Measurements from ENCODE around the gene NBEA. TPM values are rescaled to one million over a fixed set of nuclear protein-coding genes. Genes with fewer than 3 reads are reported as not detected.

Gene NBEA
- total and polyA plus RNA-seq, 7 donors, result 0.46 to 47.6 (median 38.0) TPM

DNA sequence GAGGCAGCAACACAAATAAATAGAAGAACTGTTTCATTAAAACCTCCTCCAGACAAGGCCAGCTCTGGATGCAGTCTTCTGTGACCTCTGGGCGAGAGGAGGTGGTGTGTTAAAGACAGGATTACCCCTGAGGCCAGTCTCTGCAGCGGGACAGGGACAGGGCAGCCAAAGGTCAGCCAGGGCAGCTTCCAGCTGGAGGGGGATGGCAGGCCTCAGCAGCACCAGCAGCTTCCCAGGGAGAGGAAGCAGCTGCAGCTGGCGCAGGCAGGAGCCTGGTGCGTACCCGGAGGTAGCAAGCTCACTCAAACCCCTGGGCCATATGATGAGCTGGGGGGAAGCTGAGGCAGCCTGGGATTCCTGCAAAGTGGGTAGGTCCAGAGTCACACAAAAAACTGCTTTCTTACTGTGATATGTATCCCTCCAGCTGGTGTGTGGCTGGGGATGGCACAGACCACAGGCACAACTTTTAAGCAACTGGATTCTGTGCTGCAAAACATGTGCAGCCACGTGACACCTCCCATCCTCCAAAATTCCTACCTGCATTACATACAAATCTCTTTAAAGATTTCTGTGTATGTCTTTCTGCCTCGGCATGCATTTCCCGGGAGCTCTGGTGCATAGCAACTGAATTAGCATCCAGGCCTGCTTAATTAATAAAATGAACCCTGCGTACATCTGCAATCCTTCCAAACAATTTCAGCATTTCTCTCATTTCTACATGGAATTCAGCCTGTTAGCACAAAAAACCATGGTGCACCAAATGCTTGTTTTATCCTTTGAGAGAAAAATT is 772.7 kb downstream of the NBEA start:
- no peak overlapping the region for H3K4me3 ChIP-seq
- DNase-seq, result peak; percentile 45
- whole genome bisulfite sequencing, 2 donors, result 71 to 76% methylated on average over 9 of the region's 9 CpGs
- intact Hi-C loops (cut with DNase I), result no loop called here
- TF ChIP-seq CTCF (IDR thresholded peaks at IDR 0.05), result no peak
- no peaks in the 10 kb centered on the region for H3K9me3 ChIP-seq
- peaks cover 0 to 27% (median 21%) of the 10 kb centered on the region in 4 donors for H3K4me1 ChIP-seq
- peak overlapping the region in 3 of 4 donors; percentile 11 to 54 (median 30) for H3K27ac ChIP-seq
- H3K36me3 ChIP-seq, result no peaks in the 10 kb centered on the region
- H3K27me3 ChIP-seq, result no peaks in the 10 kb centered on the region

DNA sequence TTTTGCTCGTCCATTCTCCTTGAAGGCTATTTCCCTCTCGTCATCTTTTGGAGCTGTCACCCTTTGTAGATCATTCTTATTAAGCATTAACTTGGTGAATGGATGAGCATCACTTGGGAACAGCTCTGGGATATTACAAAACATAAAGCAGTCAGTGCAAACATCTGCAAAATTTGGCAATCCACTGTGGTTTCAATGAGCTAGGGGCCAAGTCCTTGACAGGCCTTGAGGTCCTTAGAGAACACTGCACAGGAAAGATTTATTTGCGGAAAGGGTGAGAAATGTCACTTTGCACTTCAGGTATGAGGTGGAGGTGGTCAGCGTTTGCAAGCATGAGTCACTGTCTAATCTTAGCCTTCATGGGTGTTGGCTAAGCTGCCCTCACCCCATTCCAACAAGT is 774.1 kb downstream of the NBEA start:
- DNase-seq, result peak; percentile 60
- H3K9me3 ChIP-seq, result no peaks in the 10 kb centered on the region
- H3K4me1 ChIP-seq, result peaks cover 0 to 35% (median 29%) of the 10 kb centered on the region in 4 donors
- no peak overlapping the region for H3K4me3 ChIP-seq
- peak overlapping the region in 1 of 4 donors; percentile 14 for H3K27ac ChIP-seq
- intact Hi-C loops (cut with DNase I), result no loop called here
- no peaks in the 10 kb centered on the region for H3K27me3 ChIP-seq
- TF ChIP-seq EP300 (IDR thresholded peaks at IDR 0.05) (no peak), POLR2A (IDR thresholded peaks at IDR 0.05) (no peak), CTCF (IDR thresholded peaks at IDR 0.05) (no peak), POLR2AphosphoS5 (IDR thresholded peaks at IDR 0.05) (no peak)
- WGBS, 2 donors, result 54 to 63% methylated on average over 4 of the region's 4 CpGs
- H3K36me3 ChIP-seq, result no peaks in the 10 kb centered on the region

- peak; percentile 61 for DNase-seq
- peak overlapping the region in 2 of 4 donors; percentile 14 to 23 for H3K27ac ChIP-seq
- TF ChIP-seq POLR2A (IDR thresholded peaks at IDR 0.05) (no peak), EP300 (IDR thresholded peaks at IDR 0.05) (no peak), POLR2AphosphoS5 (IDR thresholded peaks at IDR 0.05) (no peak), CTCF (IDR thresholded peaks at IDR 0.05) (no peak)
- no peaks in the 10 kb centered on the region for H3K27me3 ChIP-seq
- no peak overlapping the region for H3K4me3 ChIP-seq
- 92 to 93% methylated on average over 15 of the region's 15 CpGs for whole genome bisulfite sequencing, 2 donors
- no peaks in the 10 kb centered on the region for H3K9me3 ChIP-seq
- no peaks in the 10 kb centered on the region for H3K36me3 ChIP-seq
- H3K4me1 ChIP-seq, result peaks cover 0 to 40% (median 34%) of the 10 kb centered on the region in 4 donors
- intact Hi-C loops (cut with DNase I), result no loop called here
These were observed 774.7 kb downstream of the NBEA start for GRCh38 chr13:35716729-35717128.

- WGBS, 2 donors, result 51 to 64% methylated on average over 5 of the region's 5 CpGs
- peaks cover 0 to 52% (median 44%) of the 10 kb centered on the region in 4 donors for H3K4me1 ChIP-seq
- no peaks in the 10 kb centered on the region for H3K27me3 ChIP-seq
- no peaks in the 10 kb centered on the region for H3K9me3 ChIP-seq
- no peak for DNase-seq
- intact Hi-C loops (cut with DNase I), result loop anchor here (2.0 kb wide), 1 partner anchor 87 kb away; no protein-coding TSS in a partner anchor
- no peaks in the 10 kb centered on the region for H3K36me3 ChIP-seq
- TF ChIP-seq EP300 (IDR thresholded peaks at IDR 0.05), result no peak
- TF ChIP-seq POLR2A (IDR thresholded peaks at IDR 0.05), result no peak
- TF ChIP-seq POLR2AphosphoS5 (IDR thresholded peaks at IDR 0.05), result no peak
- TF ChIP-seq CTCF (IDR thresholded peaks at IDR 0.05), result no peak
- H3K4me3 ChIP-seq, result no peak overlapping the region
- no peak overlapping the region for H3K27ac ChIP-seq
These were observed 776.0 kb downstream of the NBEA start for GRCh38 chr13:35718084-35718483.

All from sigmoid colon (tissue), 7 donors.